Tibial artery (tissue), 4 donors: ENCODE results near the gene SMO.

Experiments
- DNase-seq, 2 donors: peaks; one replicate each; pipeline ENCODE4 v3.0.0-alpha.2; 2019
- H3K27ac ChIP-seq, 2 donors: fragments of 200-600 bp; sonication (generic) in 1 of 2; 1 replicate in 1 of 2; 2 replicates in 1 of 2; pipeline ENCODE4 v1.5.1; 2018 to 2019; ENCODE audit warnings: mild to moderate bottlenecking in 1 of 2
- H3K27me3 ChIP-seq, 2 donors: fragments of 200-600 bp; sonication (generic) in 1 of 2; one replicate each; pipeline versions ENCODE4 v1.5.1 to v1.6.0; 2016 to 2019
- H3K36me3 ChIP-seq, 3 donors: fragments of 200-600 bp; sonication (generic) in 2 of 3; one replicate each; pipeline ENCODE4 v1.5.1; 2016 to 2019; ENCODE audit warnings: mild to moderate bottlenecking in 2 of 3
- H3K4me1 ChIP-seq, 4 donors: fragments of 200-600 bp; sonication (generic) in 2 of 4; 1 replicate in 3 of 4; 2 replicates in 1 of 4; pipeline ENCODE4 v1.5.1; 2016 to 2019
- H3K4me3 ChIP-seq, 2 donors: fragments of 200-600 bp; sonication (generic) in 1 of 2; 1 replicate in 1 of 2; 2 replicates in 1 of 2; pipeline ENCODE4 v1.5.1; 2018 to 2019; ENCODE audit warnings: mild to moderate bottlenecking in 2 of 2
- H3K9me3 ChIP-seq, 3 donors: fragments of 200-600 bp; sonication (generic) in 1 of 3; one replicate each; pipeline ENCODE4 v1.5.1; 2016 to 2019
- intact Hi-C: fragments of 100-400 bp; cut with DNase I; formaldehyde crosslinking; loops from one replicate; pipeline ENCODE4 v1.15.0; 2023; ENCODE audit warnings: low total_unique reads
- TF ChIP-seq, protein P1 (sequence below), 2 experiments: fragments of 200-600 bp in 1 of 2; fragments of 450-650 bp in 1 of 2; IDR thresholded peaks; one replicate each; pipeline ENCODE4 v1.5.1; 2017 to 2019; ENCODE audit warnings: antibody characterized with exemption in 2 of 2, mild to moderate bottlenecking in 1 of 2, moderate library complexity in 1 of 2

SMO gene

DNA sequence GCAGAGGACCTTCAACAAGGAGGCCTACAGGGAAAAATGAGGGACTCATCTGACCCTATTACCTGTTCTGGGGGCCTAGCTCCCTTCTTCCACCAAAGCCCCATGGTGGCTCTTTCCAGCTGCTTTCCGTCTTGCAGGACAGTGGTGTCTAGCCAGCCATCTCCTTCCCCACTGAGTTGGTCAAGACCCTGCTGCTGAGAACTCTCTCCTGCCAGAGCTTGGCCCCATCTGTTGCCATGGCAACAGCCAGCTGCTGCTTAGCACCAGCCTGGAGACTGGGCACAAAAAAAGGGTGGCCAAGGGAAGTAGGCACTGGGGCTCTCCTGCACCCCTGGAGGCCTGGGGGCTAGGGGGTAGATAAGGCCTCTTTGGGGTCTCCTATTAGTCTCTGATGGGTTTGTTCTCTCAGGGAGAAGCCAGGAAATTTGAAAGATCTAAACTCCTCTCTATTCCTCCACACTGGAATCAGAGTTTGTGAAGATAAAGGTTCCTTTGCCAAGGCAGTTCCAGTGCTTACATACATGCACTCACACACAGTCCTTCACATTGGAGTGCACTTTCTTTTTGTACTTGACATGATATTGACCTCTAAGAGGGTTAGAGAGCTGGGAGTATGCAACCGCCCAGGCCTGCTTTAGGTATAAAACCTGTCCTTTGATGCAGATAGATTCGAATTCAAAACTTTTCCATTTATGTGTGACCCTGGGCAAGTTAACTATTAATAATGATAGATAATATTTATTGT is 28.1 kb upstream of the SMO start:
- DNase-seq, result no peak
- TF ChIP-seq, protein P1, sequence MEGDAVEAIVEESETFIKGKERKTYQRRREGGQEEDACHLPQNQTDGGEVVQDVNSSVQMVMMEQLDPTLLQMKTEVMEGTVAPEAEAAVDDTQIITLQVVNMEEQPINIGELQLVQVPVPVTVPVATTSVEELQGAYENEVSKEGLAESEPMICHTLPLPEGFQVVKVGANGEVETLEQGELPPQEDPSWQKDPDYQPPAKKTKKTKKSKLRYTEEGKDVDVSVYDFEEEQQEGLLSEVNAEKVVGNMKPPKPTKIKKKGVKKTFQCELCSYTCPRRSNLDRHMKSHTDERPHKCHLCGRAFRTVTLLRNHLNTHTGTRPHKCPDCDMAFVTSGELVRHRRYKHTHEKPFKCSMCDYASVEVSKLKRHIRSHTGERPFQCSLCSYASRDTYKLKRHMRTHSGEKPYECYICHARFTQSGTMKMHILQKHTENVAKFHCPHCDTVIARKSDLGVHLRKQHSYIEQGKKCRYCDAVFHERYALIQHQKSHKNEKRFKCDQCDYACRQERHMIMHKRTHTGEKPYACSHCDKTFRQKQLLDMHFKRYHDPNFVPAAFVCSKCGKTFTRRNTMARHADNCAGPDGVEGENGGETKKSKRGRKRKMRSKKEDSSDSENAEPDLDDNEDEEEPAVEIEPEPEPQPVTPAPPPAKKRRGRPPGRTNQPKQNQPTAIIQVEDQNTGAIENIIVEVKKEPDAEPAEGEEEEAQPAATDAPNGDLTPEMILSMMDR (IDR thresholded peaks at IDR 0.05), result no peak
- Histone ChIP-seq H3K4me1 (no peaks in the 10 kb centered on the region), H3K4me3 (no peak overlapping the region), H3K27ac (no peak overlapping the region), H3K9me3 (no peaks in the 10 kb centered on the region), H3K27me3 (peaks cover 0 to 23% of the 10 kb centered on the region in 2 donors), H3K36me3 (no peaks in the 10 kb centered on the region)
- intact Hi-C loops, result no loop called here

DNA sequence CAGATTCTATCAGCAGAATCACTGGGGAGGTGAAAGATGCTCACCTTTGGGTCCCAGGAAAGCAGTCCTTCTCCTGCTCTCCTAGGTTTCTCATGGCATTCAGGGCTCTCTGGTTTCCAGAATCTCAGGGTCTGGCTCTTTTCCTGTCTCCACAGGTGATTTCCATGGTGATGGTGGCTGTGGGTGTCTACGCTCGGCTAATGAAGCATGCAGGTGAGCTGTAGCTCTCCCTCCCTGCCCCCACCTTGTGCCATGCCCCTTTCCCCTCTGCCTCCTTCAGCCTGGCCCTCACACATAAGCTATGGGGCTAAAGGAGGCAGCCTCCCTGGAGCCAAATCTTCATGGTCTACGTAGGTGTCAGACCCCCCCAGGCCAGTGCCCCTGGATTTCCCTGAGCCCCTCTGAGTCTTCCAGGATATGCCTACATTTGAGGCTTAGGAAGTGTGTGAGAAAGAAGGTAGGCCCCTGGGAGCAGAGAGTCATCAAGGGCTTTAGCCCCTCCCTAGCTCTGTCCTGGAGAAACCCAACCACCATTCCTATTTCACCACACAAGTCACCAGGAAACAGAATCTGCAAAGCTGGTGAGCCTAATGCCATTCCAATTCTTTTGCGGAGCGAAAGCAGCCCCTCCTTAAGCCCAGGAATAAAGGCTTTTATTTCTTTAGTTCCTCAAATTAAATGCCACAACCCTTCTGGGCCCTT is 26.8 kb upstream of the SMO start:
- Histone ChIP-seq H3K9me3 (no peaks in the 10 kb centered on the region), H3K27ac (no peak overlapping the region), H3K4me1 (no peaks in the 10 kb centered on the region), H3K4me3 (no peak overlapping the region), H3K36me3 (no peaks in the 10 kb centered on the region), H3K27me3 (peaks cover 0 to 23% of the 10 kb centered on the region in 2 donors)
- TF ChIP-seq, protein P1 (IDR thresholded peaks at IDR 0.05), result no peak
- no peak for DNase-seq
- intact Hi-C loops, result loop anchor here (2.0 kb wide), 1 partner anchor 47 kb away; no protein-coding TSS in a partner anchor

DNA sequence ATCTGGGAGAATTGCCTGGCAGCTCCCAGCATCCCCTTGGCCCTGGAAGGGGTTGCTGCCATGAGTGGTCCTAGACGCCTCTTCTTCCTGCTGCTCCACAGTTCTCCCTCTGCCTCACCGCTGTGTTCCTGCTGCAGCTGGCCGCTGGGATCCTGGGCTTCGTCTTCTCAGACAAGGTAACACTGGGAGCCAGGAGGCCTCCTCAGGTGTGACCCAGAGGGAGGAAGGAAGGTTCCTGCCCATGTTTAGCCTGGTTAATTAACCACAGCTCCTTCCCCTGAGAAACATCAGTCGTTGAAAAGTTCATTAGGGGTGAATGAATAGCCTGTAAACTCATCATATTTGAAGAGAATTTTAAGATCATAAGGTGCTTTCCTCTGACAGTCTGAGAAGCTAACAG is 25.7 kb upstream of the SMO start:
- H3K4me1 ChIP-seq, result no peaks in the 10 kb centered on the region
- H3K27me3 ChIP-seq, result peaks cover 0 to 23% of the 10 kb centered on the region in 2 donors
- no peaks in the 10 kb centered on the region for H3K36me3 ChIP-seq
- no peaks in the 10 kb centered on the region for H3K9me3 ChIP-seq
- H3K4me3 ChIP-seq, result no peak overlapping the region
- no peak overlapping the region for H3K27ac ChIP-seq
- TF ChIP-seq, protein P1 (IDR thresholded peaks at IDR 0.05), result no peak
- intact Hi-C loops, result loop anchor here (2.0 kb wide), 1 partner anchor 46 kb away; no protein-coding TSS in a partner anchor
- no peak for DNase-seq

DNA sequence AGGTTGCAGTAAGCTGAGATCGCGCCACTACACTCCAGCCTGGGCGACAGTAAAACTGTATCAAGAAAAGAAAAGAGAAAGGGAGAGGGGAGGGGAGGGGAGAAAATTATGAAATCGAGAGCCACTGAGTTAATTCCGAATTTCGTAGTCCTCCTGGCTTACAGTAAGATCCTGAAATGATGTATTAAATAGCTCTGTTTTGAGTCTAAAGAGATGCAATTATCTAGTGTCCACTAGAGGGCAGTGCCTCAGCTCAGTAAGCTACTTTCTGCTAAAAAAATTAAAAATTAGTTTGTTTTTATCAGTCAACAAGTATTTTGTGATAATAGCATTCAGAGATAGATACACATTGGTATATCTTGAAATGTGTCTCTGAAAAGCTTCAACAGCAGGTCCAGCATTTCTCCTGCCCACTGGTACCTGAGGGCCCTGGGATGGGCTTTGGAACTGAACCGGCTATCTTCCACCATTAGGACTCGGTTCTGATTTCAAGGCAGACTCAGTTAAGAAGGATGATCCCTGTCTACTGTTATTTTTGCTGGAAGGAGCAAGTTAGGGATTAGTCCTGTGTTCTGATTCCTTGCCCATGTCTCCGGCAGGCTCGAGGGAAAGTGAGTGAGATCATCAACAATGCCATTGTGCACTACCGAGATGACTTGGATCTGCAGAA is 24.4 kb upstream of the SMO start:
- peaks cover 0 to 23% of the 10 kb centered on the region in 2 donors for H3K27me3 ChIP-seq
- H3K4me1 ChIP-seq, result peaks cover 0 to 9% (median 7%) of the 10 kb centered on the region in 4 donors
- H3K27ac ChIP-seq, result no peak overlapping the region
- H3K4me3 ChIP-seq, result no peak overlapping the region
- intact Hi-C loops, result loop anchor here (2.0 kb wide), 1 partner anchor 45 kb away; no protein-coding TSS in a partner anchor
- DNase-seq, result no peak
- TF ChIP-seq, protein P1 (IDR thresholded peaks at IDR 0.05), result peak; percentile 72 to 81
- H3K36me3 ChIP-seq, result no peaks in the 10 kb centered on the region
- H3K9me3 ChIP-seq, result no peaks in the 10 kb centered on the region

DNA sequence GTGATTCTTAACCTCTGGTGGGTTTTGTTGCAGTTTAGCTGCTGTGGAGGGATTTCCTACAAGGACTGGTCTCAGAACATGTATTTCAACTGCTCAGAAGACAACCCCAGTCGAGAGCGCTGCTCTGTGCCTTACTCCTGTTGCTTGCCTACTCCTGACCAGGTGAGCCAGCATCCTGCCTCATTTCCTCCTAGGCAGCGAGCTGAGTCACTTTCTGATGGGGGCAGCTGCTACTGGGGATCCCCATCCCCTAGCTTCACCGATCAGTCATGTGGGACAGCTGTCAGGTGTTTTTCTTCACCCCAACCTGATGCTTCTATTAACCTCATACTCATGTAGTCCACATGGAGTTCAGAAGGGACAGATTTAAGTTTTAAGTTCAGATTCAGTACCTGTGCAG is 21.7 kb upstream of the SMO start:
- DNase-seq, result no peak
- peaks cover 0 to 14% of the 10 kb centered on the region in 2 donors for H3K27me3 ChIP-seq
- peaks cover 0 to 22% (median 15%) of the 10 kb centered on the region in 4 donors for H3K4me1 ChIP-seq
- TF ChIP-seq, protein P1 (IDR thresholded peaks at IDR 0.05), result no peak
- intact Hi-C loops, result no loop called here
- H3K36me3 ChIP-seq, result no peaks in the 10 kb centered on the region
- H3K9me3 ChIP-seq, result no peaks in the 10 kb centered on the region
- H3K4me3 ChIP-seq, result no peak overlapping the region
- no peak overlapping the region for H3K27ac ChIP-seq
